Prostate gland (tissue), 2 donors: ENCODE measurements around the gene MAML3. TPM values are rescaled to one million over a fixed set of nuclear protein-coding genes. Genes with fewer than 3 reads are reported as not detected.
A peak's percentile ranks its signal among the peaks of the same experiment; 100 is the strongest.

Experiments used
- DNase-seq: peaks from one replicate; pipeline ENCODE4 v3.0.0-alpha.2; 2019; ENCODE audit warnings: low spot score
- H3K27ac ChIP-seq, 2 donors: fragments of 200-600 bp; sonication (generic); 2 replicates each; pipeline ENCODE4 v1.5.1; 2017 to 2019
- H3K27me3 ChIP-seq: fragments of 200-600 bp; sonication (generic); replicated peaks from 2 replicates; pipeline ENCODE4 v1.5.1; 2019; ENCODE audit not compliant: insufficient read depth
- H3K36me3 ChIP-seq, 2 donors: fragments of 200-600 bp; sonication (generic); 1 replicate in 1 of 2; 2 replicates in 1 of 2; pipeline versions ENCODE4 v1.5.1 to v1.8.1; 2017 to 2019
- H3K4me1 ChIP-seq: fragments of 200-600 bp; sonication (generic); replicated peaks from 2 replicates; pipeline ENCODE4 v1.5.1; 2019
- H3K4me3 ChIP-seq, 2 donors: fragments of 200-600 bp; sonication (generic); 2 replicates each; pipeline ENCODE4 v1.5.1; 2017 to 2019
- H3K9me3 ChIP-seq: fragments of 200-600 bp; sonication (generic); 2 replicates; pipeline ENCODE4 v1.5.1; 2017
- POLR2A ChIP-seq: fragments of 450-650 bp; IDR thresholded peaks from one replicate; pipeline ENCODE4 v1.6.1; 2016; ENCODE audit warnings: antibody characterized with exemption, mild to moderate bottlenecking
- POLR2AphosphoS5 ChIP-seq: sonication (generic); formaldehyde crosslinking; IDR thresholded peaks from one replicate; pipeline ENCODE4 v1.6.1; 2017; ENCODE audit warnings: antibody characterized with exemption
- WGBS: methylation state at CpG from one replicate; pipeline ENCODE4 v1.1.5; 2018; 5-methylcytosine and 5-hydroxymethylcytosine counted together
- intact Hi-C: fragments of 100-400 bp; cut with DNase I; formaldehyde crosslinking; loops from one replicate; pipeline ENCODE4 v1.14.2; 2022
- total RNA-seq, 2 donors: library from RNA; depleted of rRNA; stranded (reverse); fragments of >200 nt; gene quantifications; one replicate each; pipeline ENCODE4 v1.1.0, GENCODE V29; 2016
- TF ChIP-seq, protein P1 (sequence below), 4 experiments: fragments of 200-600 bp in 2 of 4; fragments of 450-650 bp in 2 of 4; sonication (generic) in 2 of 4; IDR thresholded peaks; 1 replicate in 3 of 4; 2 replicates in 1 of 4; pipeline ENCODE4 v1.5.1; 2016 to 2019; ENCODE audit warnings: antibody characterized with exemption in 4 of 4, mild to moderate bottlenecking in 2 of 4, moderate library complexity in 2 of 4

Gene MAML3
- total RNA-seq, 2 donors from 2014 or later = 15.0 to 30.6 TPM

DNA sequence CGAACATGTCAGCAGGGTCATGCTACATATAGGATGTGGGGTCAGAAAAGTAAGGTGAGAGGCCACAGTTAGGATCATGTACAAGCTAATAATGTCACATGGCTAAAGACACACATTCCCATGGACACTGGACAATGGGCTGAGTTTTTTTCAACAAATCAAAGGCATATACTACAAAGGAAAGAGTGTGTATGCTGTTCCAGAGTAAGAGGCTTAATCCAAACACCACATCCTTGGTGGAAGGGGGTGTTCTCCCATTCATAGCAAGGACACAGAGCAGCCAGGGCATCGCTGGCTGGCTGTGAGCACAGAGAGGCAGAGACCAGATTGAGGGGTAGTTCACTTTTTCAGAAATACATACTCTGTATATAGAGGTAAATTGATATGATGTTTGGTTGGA lies 356.7 kb downstream of the MAML3 start:
- DNase-seq = no peak
- Histone ChIP-seq H3K36me3 (no peaks in the 10 kb centered on the region), H3K27ac (no peak overlapping the region), H3K4me3 (no peak overlapping the region), H3K4me1 (no peaks in the 10 kb centered on the region), H3K27me3 (no peaks in the 10 kb centered on the region), H3K9me3 (no peaks in the 10 kb centered on the region)
- TF ChIP-seq, protein P1, sequence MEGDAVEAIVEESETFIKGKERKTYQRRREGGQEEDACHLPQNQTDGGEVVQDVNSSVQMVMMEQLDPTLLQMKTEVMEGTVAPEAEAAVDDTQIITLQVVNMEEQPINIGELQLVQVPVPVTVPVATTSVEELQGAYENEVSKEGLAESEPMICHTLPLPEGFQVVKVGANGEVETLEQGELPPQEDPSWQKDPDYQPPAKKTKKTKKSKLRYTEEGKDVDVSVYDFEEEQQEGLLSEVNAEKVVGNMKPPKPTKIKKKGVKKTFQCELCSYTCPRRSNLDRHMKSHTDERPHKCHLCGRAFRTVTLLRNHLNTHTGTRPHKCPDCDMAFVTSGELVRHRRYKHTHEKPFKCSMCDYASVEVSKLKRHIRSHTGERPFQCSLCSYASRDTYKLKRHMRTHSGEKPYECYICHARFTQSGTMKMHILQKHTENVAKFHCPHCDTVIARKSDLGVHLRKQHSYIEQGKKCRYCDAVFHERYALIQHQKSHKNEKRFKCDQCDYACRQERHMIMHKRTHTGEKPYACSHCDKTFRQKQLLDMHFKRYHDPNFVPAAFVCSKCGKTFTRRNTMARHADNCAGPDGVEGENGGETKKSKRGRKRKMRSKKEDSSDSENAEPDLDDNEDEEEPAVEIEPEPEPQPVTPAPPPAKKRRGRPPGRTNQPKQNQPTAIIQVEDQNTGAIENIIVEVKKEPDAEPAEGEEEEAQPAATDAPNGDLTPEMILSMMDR (IDR thresholded peaks at IDR 0.05) = no peak
- no peak for TF ChIP-seq POLR2A
- no peak for TF ChIP-seq POLR2AphosphoS5
- intact Hi-C loops = loop anchor here (10.0 kb wide), 1 partner anchor 132 kb away; the partner anchor contains the start of gene MGST2
- WGBS = 92% methylated on average over 2 of the region's 2 CpGs

DNA sequence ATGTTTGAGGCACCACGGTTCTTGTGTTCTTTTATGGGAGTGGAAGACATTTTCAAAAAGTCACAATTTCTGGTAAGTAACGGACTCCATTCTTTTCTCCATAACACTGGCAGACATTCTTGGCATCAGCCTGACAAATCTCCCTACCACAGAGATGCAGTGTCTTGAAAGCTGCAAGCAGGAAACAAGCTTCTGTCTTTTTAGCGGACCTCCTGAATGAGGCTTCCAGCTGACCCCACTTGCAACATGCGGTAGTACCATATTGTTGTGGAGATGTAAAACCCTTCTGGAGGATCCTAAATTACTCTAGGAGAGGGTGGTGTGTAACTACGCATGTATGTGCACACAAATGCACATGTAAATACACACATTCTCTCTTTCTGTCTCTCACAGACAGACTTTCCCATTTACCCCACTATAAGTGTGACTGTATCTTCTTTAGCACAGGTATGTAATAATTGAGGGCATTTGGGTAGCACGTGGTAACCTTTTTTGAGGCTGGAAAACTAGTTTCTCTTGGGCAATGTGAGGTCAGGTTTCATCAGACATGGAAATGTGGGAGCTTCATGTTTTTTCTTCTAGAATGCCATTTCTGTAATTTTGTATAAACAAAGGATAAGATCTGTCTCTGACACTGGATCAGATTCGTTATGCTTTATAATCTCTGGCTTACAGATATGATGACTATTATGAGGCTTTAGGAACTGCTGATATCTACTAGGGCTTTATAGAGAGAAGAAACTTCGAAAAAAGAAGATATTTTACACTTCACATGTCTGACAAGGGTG lies 358.3 kb downstream of the MAML3 start:
- 68% methylated on average over 8 of the region's 8 CpGs for WGBS
- no peak for DNase-seq
- no peaks in the 10 kb centered on the region for H3K36me3 ChIP-seq
- H3K4me3 ChIP-seq = no peak overlapping the region
- TF ChIP-seq, protein P1 (IDR thresholded peaks at IDR 0.05) = no peak
- TF ChIP-seq POLR2AphosphoS5 (no peak), POLR2A (no peak)
- H3K27ac ChIP-seq = no peak overlapping the region
- intact Hi-C loops = loop anchor here (10.0 kb wide), 1 partner anchor 131 kb away; the partner anchor contains the start of gene MGST2
- H3K4me1 ChIP-seq = no peaks in the 10 kb centered on the region
- no peaks in the 10 kb centered on the region for H3K27me3 ChIP-seq
- H3K9me3 ChIP-seq = no peaks in the 10 kb centered on the region

DNA sequence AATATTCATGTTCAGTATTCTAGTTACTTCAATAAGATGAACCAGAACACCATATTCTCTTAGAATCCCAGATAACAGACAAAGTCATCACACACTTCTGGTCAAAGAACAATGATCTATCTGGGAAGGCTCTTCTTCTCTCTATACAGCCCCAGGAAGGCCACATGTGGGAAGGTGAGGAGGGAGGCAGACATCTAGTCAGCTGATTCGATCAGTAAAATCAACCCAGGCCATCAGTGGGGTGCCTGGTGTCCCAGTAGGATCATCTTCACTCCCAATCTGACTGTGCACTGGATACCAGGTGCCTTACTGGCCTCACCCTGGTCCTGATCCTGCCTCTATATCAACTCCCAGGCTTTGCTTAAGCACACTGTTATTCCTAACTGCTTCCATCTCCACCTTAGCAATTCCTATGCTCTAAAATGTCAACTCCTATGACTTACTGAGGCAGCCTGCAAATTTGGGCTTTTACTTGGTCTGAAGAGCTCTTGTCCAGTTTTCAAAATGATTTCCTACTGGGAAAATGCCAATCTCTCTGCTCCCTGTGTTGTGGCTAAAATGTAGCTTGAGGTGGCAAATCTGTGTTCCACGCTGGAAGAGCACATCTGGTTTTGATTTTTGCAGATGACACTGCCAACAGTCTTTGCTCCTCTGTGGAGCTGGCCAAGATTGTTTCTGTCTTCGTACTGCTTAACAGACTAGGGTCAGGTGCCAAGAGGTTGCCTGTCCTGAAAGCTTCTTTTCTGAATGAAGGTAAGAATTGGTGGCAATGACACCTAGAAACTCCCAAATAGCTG lies 359.6 kb downstream of the MAML3 start:
- H3K27ac ChIP-seq = no peak overlapping the region
- TF ChIP-seq POLR2A (no peak), POLR2AphosphoS5 (peak; percentile 11)
- TF ChIP-seq, protein P1 (IDR thresholded peaks at IDR 0.05) = no peak

DNA sequence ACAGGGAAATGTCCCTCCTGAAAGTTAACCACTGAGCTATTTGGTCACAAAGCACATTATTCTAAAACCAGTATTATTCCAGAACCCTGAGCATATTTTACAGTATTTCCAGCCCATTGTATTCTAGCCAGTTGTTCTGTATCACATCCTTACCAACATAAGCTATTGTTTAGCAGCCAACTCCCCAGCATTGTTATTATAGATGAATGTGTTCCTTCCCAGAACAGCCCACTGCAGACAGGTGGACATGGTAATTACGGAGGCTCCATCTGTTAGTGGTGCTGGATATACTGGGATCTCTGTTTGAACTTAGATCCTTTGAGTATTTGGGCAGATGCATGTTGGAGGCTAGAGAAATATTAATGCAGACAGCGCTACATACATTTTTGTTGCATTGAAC lies 362.3 kb downstream of the MAML3 start:
- Histone ChIP-seq H3K27me3 (no peaks in the 10 kb centered on the region), H3K27ac (no peak overlapping the region), H3K9me3 (no peaks in the 10 kb centered on the region), H3K4me3 (no peak overlapping the region), H3K4me1 (no peaks in the 10 kb centered on the region), H3K36me3 (no peaks in the 10 kb centered on the region)
- no peak for DNase-seq
- 93% methylated on average over 2 of the region's 2 CpGs for WGBS
- no peak for TF ChIP-seq POLR2A
- no peak for TF ChIP-seq POLR2AphosphoS5
- intact Hi-C loops = loop anchor here (10.0 kb wide), 1 partner anchor 127 kb away; the partner anchor contains the start of gene MGST2

More for the DNA sequence above, 359.6 kb downstream of the MAML3 start:
- 52% methylated on average over 3 of the region's 3 CpGs for WGBS
- no peak overlapping the region for H3K4me3 ChIP-seq
- H3K36me3 ChIP-seq = no peaks in the 10 kb centered on the region
- H3K4me1 ChIP-seq = no peaks in the 10 kb centered on the region
- H3K27me3 ChIP-seq = no peaks in the 10 kb centered on the region
- intact Hi-C loops = loop anchor here (10.0 kb wide), 1 partner anchor 130 kb away; the partner anchor contains the start of gene MGST2
- no peak for DNase-seq
- no peaks in the 10 kb centered on the region for H3K9me3 ChIP-seq

DNA sequence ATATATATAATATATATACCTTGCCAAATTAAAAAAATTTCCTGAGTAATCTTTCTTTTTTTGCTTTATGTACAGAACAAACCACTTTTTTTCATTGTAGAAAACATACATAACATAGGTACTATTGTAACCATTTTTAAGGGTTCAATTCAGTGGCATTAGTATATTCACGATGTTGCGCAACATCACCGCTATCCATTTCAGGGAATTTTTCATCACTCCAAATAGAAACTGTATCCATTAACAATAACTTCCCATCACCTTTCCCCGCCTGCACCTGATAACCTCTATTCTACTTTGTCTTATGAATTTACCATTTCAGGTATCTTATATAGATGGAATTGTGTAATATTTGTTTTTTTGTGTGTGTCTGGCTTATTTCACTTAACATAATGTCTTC lies 363.7 kb downstream of the MAML3 start:
- intact Hi-C loops = loop anchor here (10.0 kb wide), 1 partner anchor 125 kb away; the partner anchor contains the start of gene MGST2

More for the DNA sequence above, 363.7 kb downstream of the MAML3 start:
- TF ChIP-seq POLR2A (no peak), POLR2AphosphoS5 (no peak)
- TF ChIP-seq, protein P1 (IDR thresholded peaks at IDR 0.05) = no peak
- H3K27me3 ChIP-seq = no peaks in the 10 kb centered on the region
- H3K4me1 ChIP-seq = no peaks in the 10 kb centered on the region
- H3K27ac ChIP-seq = no peak overlapping the region
- WGBS = 97% methylated on average over 4 of the region's 4 CpGs
- H3K9me3 ChIP-seq = no peaks in the 10 kb centered on the region
- DNase-seq = no peak
- no peaks in the 10 kb centered on the region for H3K36me3 ChIP-seq
- no peak overlapping the region for H3K4me3 ChIP-seq
